ENCODE data around the gene BCOR. TPM values are rescaled to one million over a fixed set of nuclear protein-coding genes. Genes with fewer than 3 reads are reported as not detected.

The BCOR gene
- total RNA-seq, 4 donors from 2014 or later, result 12.0 to 20.1 (median 17.4) TPM

- no peaks in the 10 kb centered on the region for H3K36me3 ChIP-seq
- peaks cover 0 to 19% (median 1%) of the 10 kb centered on the region in 4 donors for H3K27me3 ChIP-seq
- TF ChIP-seq CTCF (IDR thresholded peaks at IDR 0.05) (no peak), POLR2A (IDR thresholded peaks at IDR 0.05) (no peak)
- H3K9me3 ChIP-seq, result no peaks in the 10 kb centered on the region
- DNase-seq, result no peak
- H3K4me3 ChIP-seq, result no peak overlapping the region
- peaks cover 26 to 100% (median 39%) of the 10 kb centered on the region in 3 donors for H3K4me1 ChIP-seq
- intact Hi-C loops (cut with DNase I), result no loop called here
- peak overlapping the region in 3 of 4 donors; percentile 23 to 70 (median 42) for H3K27ac ChIP-seq
- 40 to 60% methylated on average over 12 to 13 of the region's 13 CpGs for WGBS, 2 donors
Observed at GRCh38 chrX:40087425-40088298, 10.1 kb downstream of the BCOR start.

DNA sequence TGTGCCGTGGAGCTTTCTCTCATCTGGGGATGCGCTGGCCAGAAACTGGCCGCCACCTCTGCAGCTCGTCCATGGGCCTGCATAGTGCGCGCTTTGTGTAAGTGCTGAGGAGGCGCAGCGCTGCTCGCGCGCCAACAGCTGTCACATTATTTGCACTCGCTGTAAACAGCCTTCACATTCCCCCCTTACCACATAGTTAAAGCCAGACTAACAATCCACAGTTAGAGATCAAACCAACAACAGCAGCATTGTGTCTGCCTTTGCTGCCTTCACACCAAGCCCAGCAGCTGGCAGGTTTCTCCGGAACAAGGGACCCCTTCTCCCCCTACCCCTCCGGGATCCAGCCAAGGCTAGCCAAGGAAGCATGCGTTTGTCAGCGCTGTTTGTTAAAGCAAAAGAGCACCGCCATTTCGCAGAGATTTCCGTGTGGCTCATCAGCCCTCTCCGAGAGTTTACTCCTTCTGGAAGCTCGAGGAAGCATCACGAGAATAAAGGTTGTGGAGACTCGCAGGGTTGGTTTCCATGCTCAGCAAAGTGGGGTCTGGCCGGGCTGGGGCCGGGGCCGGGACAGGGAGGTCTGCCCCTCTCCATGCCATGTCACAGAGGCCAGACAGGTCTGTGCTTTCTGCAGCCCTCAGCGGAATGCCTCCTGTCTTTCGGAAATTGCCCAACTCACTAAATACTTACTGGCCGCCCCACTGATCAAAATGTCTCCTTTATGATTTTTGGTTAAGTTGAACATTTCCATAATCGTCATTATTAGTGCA, 11.0 kb downstream of the BCOR start:
- peaks cover 35 to 100% (median 43%) of the 10 kb centered on the region in 3 donors for H3K4me1 ChIP-seq
- DNase-seq, result no peak
- intact Hi-C loops (cut with DNase I), result no loop called here
- peak overlapping the region in 3 of 4 donors; percentile 42 to 70 (median 51) for H3K27ac ChIP-seq
- no peaks in the 10 kb centered on the region for H3K9me3 ChIP-seq
- no peak overlapping the region for H3K4me3 ChIP-seq
- TF ChIP-seq CTCF (IDR thresholded peaks at IDR 0.05) (no peak), POLR2A (IDR thresholded peaks at IDR 0.05) (no peak)
- H3K27me3 ChIP-seq, result peaks cover 0 to 17% (median 0%) of the 10 kb centered on the region in 4 donors
- no peaks in the 10 kb centered on the region for H3K36me3 ChIP-seq
- WGBS, 2 donors, result 56 to 68% methylated on average over 6 to 13 of the region's 30 CpGs

GRCh38 chrX:40085714-40086113, 12.0 kb downstream of the BCOR start:
- Histone ChIP-seq H3K36me3 (no peaks in the 10 kb centered on the region), H3K27me3 (peaks cover 0 to 13% (median 0%) of the 10 kb centered on the region in 4 donors), H3K9me3 (no peaks in the 10 kb centered on the region), H3K4me3 (no peak overlapping the region), H3K4me1 (peaks cover 34 to 100% (median 35%) of the 10 kb centered on the region in 3 donors), H3K27ac (peak overlapping the region; percentile 22 to 70 (median 59))
- 29 to 100% methylated on average over 1 to 6 of the region's 6 CpGs for WGBS, 2 donors
- intact Hi-C loops (cut with DNase I), result no loop called here
- TF ChIP-seq CTCF (IDR thresholded peaks at IDR 0.05) (no peak), POLR2A (IDR thresholded peaks at IDR 0.05) (no peak)
- DNase-seq, result no peak

GRCh38 chrX:40085102-40085551, 12.6 kb downstream of the BCOR start:
- H3K27me3 ChIP-seq, result peaks cover 0 to 10% (median 0%) of the 10 kb centered on the region in 4 donors
- no peak for DNase-seq
- intact Hi-C loops (cut with DNase I), result no loop called here
- peaks cover 29 to 94% (median 31%) of the 10 kb centered on the region in 3 donors for H3K4me1 ChIP-seq
- H3K4me3 ChIP-seq, result peak overlapping the region in 1 of 4 donors; percentile 34
- WGBS, 2 donors, result 29 to 31% methylated on average over 17 to 18 of the region's 18 CpGs
- H3K27ac ChIP-seq, result peak overlapping the region; percentile 22 to 70 (median 59)
- no peak for TF ChIP-seq POLR2A (IDR thresholded peaks at IDR 0.05)
- no peak for TF ChIP-seq CTCF (IDR thresholded peaks at IDR 0.05)
- H3K36me3 ChIP-seq, result no peaks in the 10 kb centered on the region
- no peaks in the 10 kb centered on the region for H3K9me3 ChIP-seq
